GM18951 (cell line): ENCODE measurements around the gene CALML5.

Source experiments
- POLR2A ChIP-seq: IDR thresholded peaks from 4 replicates; pipeline ENCODE4 v1.6.1; 2011; ENCODE audit warnings: mild to moderate bottlenecking; ENCODE audit not compliant: insufficient read length, insufficient read depth; ENCODE audit errors: extremely low read depth
- in situ Hi-C: fragments of 300-500 bp; cut with MboI; formaldehyde crosslinking; loops from one replicate; pipeline ENCODE4 v1.12.0; 2022; ENCODE audit warnings: low sequenced_read_pairs, mixed read lengths, inconsistent platforms; ENCODE audit not compliant: unreplicated experiment

CALML5 gene, protein sequence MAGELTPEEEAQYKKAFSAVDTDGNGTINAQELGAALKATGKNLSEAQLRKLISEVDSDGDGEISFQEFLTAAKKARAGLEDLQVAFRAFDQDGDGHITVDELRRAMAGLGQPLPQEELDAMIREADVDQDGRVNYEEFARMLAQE

DNA sequence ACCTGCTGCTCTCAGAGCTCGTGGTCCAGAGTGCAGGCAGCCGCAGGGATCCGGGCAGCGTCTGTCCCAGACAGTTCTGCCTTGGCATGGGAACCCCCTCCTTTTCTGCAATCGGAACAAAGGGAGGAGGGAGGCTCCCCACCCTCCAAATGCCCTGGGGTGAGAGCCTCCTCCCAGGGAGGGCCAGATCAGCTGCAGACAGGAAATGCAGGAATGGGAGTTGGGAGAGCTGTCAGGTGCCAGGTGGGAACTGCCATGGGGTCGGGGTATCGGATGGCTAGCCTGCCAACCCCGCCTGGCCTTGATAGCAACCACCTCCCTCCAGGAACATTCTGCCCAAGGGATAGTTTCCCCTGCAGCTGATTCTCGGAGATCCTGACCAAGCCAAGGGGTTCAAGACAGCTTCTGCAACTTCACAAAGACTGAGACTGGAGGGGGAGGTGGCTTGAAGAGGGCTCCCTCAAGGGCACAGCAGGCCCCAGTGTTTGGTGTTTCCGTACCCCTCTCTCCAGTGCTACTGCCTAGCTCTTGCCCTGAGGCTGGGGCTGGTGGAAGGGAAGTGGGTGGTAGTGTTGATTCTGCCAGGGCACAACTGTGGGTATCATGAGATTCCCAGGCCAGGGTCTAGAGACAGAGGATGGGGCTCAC lies at the start of gene CALML5:
Gene CALML5, minus strand, starts transcription at position 78 of the 648 bp plus-strand sequence. CDS start 132 bp downstream, outside the sequence.
- no peak for TF ChIP-seq POLR2A
- in situ Hi-C loops = no loop called here

DNA sequence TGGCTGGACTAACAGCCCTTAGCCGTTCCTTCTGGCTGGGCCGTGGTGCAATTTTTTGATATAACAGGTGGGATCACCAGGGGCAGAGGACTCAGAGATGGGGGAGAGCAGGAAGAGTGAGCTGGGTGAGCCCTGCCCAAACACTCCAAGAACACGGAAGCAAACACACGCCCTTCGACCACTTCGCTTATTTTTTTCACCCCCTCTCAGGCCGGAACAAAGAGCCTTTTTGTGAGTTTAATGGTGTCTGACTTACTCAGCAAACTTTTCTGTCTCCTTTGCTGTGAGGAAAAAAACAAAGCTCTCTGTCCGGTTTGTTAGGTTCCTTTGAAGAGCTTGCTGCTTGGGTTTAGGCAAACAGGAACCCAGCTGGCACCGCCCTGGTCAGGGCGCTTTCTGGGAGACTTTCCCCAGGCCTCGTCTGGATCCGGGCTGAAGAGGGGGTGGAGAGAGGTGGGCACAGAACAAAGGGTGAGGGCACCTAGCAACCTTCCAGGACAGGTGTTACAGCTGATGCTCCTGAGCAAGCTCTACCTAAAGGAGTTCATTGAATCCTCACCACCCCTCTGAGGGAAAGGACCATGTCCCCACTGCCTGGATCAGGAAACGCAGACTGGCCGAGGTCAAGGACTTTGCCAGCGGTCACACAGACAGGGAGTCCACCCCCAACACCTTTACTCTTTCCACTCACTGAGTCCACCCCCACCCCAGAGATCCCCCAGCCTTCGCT lies 48.7 kb upstream of the CALML5 start:
- no peak for TF ChIP-seq POLR2A
- in situ Hi-C loops = no loop called here

- no peak for TF ChIP-seq POLR2A
- in situ Hi-C loops = no loop called here
These were observed 48.2 kb upstream of the CALML5 start for GRCh38 chr10:5547681-5547930.

DNA sequence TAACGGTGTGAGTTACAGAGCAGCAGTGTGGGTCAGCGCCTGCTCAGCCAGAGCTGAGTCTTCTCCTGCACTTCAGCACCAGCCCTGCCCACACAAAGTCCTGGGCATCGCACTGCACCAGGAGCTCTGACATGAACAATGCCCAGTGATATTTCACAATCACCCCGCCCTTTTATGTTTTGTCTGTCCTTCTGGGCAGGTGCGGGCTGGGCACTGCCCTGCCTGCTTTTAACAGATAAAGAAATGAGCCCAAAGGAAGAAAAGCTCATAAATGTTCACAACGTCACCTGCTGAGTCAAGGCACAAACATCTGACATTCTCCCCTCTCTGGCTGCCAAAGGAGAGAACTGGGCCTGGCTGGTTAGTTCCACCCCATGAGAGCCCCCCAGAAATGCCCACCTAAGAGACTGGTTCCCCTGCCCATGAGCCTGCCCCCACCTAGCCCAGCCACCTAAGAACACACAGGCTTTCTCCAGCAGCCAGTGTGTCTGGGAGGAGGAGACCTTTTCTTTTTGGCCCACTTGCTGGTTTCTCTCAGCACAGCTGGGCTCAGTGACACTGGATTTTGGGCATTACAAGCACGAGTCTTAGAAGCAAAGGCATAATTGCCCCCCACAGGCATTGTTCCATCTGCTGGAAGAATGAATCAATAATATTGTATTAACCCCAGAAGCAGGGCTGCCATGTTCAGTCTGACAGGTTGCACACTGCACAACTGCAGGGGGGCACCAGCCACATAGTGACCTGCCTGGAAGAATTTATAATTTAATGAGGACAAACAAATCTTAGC lies 47.7 kb upstream of the CALML5 start:
- in situ Hi-C loops = no loop called here

GRCh38 chr10:5545778-5546710 lies 46.7 kb upstream of the CALML5 start:
- in situ Hi-C loops = no loop called here
- TF ChIP-seq POLR2A = no peak

More for the DNA sequence above, 47.7 kb upstream of the CALML5 start:
- TF ChIP-seq POLR2A = no peak

DNA sequence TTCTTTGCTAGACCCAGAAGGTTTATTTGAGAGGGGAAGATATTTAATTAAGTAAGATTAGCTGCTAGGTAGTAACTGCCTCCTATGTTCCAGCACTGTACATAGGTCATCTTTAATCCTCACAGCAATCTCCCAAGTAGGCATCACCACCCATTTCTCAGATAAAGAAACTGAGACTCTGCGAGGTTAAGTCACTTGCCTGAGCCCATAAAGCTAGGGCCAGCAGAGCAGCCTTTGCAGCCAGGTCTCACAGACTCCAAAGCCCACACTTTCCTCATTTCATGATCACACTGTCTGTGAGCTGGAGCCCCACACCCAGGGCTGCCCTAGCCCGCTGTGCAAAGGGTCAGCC lies 46.0 kb upstream of the CALML5 start:
- in situ Hi-C loops = no loop called here
- no peak for TF ChIP-seq POLR2A

- in situ Hi-C loops = no loop called here
- TF ChIP-seq POLR2A = no peak
These were observed 45.6 kb upstream of the CALML5 start for GRCh38 chr10:5545011-5545410.

- in situ Hi-C loops = no loop called here
- TF ChIP-seq POLR2A = no peak
These were observed 44.9 kb upstream of the CALML5 start for GRCh38 chr10:5544216-5544805.

DNA sequence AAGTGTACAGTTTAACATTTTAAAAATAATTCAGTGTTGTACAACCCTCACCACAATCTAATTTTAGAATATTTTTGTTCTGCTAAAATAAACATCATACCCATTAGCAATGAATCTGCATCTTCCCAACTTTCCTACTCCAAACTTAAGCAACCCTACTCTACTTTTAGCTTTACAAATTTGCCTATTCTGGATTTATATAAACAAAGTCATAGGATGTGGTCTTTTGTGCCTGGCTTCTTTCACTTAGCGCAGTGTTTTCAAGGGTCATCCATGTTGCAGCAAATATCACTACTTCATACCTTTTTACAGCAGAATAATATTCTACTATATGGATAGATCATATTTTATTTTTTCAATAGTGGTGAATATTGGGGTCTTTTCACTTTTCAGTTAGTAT lies 44.3 kb upstream of the CALML5 start:
- in situ Hi-C loops = no loop called here

GRCh38 chr10:5542100-5542499 lies 42.7 kb upstream of the CALML5 start:
- in situ Hi-C loops = no loop called here
- no peak for TF ChIP-seq POLR2A

More for the DNA sequence above, 44.3 kb upstream of the CALML5 start:
- no peak for TF ChIP-seq POLR2A

GRCh38 chr10:5540891-5541290 lies 41.5 kb upstream of the CALML5 start:
- in situ Hi-C loops = no loop called here
- TF ChIP-seq POLR2A = no peak

GRCh38 chr10:5540080-5540479 lies 40.7 kb upstream of the CALML5 start:
- in situ Hi-C loops = no loop called here
- no peak for TF ChIP-seq POLR2A

- TF ChIP-seq POLR2A = no peak
- in situ Hi-C loops = no loop called here
These were observed 39.7 kb upstream of the CALML5 start for GRCh38 chr10:5538892-5539651.
